CD4-positive, alpha-beta T cell treated with Interleukin-10 for 1 hour (primary cell): ENCODE results near the gene FAM120A.

ENCODE experiments used
- DNase-seq: peaks from one replicate; pipeline ENCODE4 v3.0.0-alpha.2; 2020

FAM120A gene

DNA sequence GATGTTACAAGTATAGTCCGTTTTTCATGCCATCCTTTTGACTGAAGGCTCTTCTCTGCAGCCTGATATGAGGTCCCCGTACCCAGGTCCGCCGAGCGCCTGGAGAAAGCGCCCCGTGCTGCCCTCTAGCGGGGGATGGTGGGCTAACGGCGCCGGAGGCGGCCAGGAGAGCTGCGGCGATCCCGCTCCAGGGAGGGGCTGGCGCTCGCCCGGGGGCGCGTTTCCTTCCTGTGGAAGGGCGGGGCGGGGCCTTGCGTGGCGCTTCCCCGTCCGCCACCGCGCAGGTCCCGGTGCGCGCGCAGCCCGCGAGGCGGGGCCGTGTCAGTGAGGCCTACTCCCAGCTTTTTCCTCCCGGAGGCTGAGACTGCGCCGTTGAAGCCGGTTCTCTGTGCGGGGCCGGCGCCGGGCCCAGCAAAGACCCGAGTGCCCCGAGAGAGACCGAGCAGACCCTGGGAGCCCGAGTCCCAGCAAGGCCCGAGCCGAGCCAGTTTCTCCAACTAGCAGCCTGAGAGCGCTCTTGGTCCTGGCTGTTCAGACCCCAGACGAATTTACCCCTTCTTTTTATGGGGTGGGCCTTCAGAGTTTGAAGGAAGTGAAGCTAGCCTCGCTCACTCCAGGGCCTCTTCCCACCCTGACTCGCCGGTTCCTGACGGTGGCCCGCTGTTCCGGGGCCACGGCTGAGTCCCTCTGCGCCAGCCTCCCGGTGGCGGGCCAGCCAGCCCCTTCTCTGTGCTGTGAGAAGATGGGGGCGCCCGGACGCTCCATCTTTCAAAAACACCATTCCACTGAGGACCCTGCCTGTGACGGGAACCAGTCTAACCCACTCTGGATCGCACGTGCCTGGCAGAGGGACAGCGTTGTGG is 115.2 kb downstream of the FAM120A start:
- peak; percentile 98 for DNase-seq

GRCh38 chr9:93567271-93567959 is 115.9 kb downstream of the FAM120A start:
- DNase-seq: no peak

DNA sequence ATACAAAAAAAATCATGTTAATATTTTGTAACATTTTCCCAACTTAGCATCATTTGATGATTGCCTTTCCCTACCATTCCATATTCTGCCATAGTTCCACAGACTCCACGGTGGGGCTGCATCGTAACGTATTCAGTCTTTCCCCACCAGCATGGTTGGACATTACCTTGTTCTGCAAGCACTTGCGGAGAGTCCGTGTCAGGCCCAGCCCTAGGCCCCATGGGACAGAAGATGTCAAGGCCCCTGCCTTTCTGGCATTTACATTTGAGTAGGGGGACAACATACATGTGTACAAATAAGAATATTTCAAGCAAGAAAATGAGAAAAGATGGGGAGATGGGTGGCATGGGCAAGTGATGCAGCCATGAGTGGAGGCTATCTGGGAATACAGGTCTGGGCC is 116.7 kb downstream of the FAM120A start:
- DNase-seq: no peak

GRCh38 chr9:93569621-93570174 is 118.2 kb downstream of the FAM120A start:
- no peak for DNase-seq

DNA sequence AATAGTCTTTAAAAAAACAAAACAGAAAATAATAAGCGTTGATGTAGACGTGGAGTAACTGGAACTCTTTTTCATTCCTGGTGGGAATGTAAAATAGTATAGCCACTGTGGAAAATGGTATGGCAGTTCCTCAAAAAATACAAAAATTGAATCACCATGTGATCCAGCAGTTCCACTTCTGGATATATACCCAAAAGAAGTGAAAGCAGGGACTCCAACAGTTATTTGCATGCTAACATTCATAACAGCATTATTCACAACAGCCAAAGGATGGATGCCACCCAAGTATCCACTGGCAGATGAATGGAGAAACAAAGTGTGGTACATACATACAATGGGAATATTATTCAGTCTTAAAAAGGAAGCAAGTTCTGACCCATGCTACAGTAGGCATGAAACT is 120.7 kb downstream of the FAM120A start:
- no peak for DNase-seq

- DNase-seq: no peak
Measured at GRCh38 chr9:93572636-93573515, 121.4 kb downstream of the FAM120A start.

GRCh38 chr9:93573516-93573828 is 122.0 kb downstream of the FAM120A start:
- no peak for DNase-seq

- no peak for DNase-seq
Measured at GRCh38 chr9:93574091-93574899, 122.8 kb downstream of the FAM120A start.

GRCh38 chr9:93574900-93575795 is 123.7 kb downstream of the FAM120A start:
- DNase-seq: no peak

- peak; percentile 65 for DNase-seq
Measured at GRCh38 chr9:93575796-93576257, 124.3 kb downstream of the FAM120A start.

GRCh38 chr9:93576258-93577077 is 125.0 kb downstream of the FAM120A start, which contains the start of gene PHF2:
Gene PHF2 (plus strand): TSS chr9:93576584. CDS start chr9:93576774, 190 bp downstream.
- peak; percentile 47 for DNase-seq

DNA sequence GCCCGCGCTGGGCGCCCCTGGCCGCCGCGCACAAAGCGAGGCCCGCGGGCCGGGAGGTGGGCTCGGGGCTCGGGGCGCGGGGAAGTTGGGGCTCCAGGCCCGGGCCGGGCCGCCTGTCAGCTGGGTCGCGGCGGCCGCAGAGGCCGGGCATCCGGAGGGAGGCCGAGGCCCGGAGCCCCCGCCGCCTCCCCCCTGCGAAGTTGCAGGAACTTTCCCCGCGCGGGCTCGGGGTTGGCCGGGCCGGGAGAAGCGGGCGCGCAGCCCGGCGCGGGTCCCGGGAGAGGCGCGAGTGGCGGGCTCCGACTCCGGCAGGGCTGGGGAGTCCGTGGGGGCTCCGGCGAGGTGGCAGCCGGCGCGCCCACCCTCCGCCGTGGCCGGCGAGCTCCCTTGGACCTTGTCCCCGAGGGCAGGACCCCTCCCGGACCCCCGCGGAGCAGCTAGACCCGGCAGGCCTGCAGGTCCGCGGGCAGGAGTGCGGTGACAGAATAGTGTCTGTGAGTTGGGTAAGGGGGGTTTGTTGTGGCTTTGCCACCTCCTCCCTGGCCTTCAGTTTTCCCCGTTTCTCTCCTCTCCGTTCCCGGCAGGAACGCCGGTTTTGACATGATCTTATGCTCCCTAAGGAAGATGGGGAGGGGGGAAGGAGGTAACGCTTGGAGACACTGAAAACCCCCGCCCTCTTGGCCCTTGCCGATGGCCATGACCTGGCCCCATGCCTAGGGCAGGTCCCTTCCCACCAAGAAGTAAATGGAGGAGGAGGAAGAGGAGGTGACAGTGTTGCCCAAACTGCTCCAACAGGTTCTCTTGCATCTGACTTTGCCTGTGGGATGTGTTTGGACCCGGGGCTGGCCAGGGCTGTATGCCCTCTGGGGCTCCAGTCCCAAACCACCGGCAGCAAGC is 125.8 kb downstream of the FAM120A start:
- peak; percentile 9 for DNase-seq

- no peak for DNase-seq
Measured at GRCh38 chr9:93577975-93578682, 126.6 kb downstream of the FAM120A start.

GRCh38 chr9:93578844-93579243 is 127.4 kb downstream of the FAM120A start:
- no peak for DNase-seq

- no peak for DNase-seq
Measured at GRCh38 chr9:93579711-93580516, 128.4 kb downstream of the FAM120A start.

GRCh38 chr9:93580654-93581380 is 129.3 kb downstream of the FAM120A start:
- DNase-seq: no peak

GRCh38 chr9:93582115-93582514 is 130.6 kb downstream of the FAM120A start:
- DNase-seq: no peak
